GM21423 (cell line): ENCODE measurements around the gene ATAD3A.
"Not testable (repeated sequence)": the region's sequence is repeated elsewhere in the genome, so short reads cannot be mapped to it uniquely, and the experiment has no call there.

ENCODE experiments used
- ATAC-seq: cut with Tn5 transposase; IDR thresholded peaks from one replicate; pipeline ENCODE4 v1.9.1; 2021; ENCODE audit warnings: mild to moderate bottlenecking, moderate library complexity; ENCODE audit not compliant: unreplicated experiment

Gene ATAD3A

GRCh38 chr1:1521331-1521730, 9.4 kb downstream of the ATAD3A start:
- no peak for ATAC-seq

- not testable (repeated sequence) for ATAC-seq
Observed at GRCh38 chr1:1522536-1522935, 10.6 kb downstream of the ATAD3A start.

- ATAC-seq = not testable (repeated sequence)
Observed at GRCh38 chr1:1523226-1523625, 11.3 kb downstream of the ATAD3A start.

GRCh38 chr1:1523651-1524050, 11.7 kb downstream of the ATAD3A start:
- not testable (repeated sequence) for ATAC-seq

- not testable (repeated sequence) for ATAC-seq
Observed at GRCh38 chr1:1524750-1525383, 12.9 kb downstream of the ATAD3A start.

GRCh38 chr1:1526476-1526875, 14.5 kb downstream of the ATAD3A start:
- ATAC-seq = not testable (repeated sequence)

GRCh38 chr1:1527092-1527816, 15.3 kb downstream of the ATAD3A start:
- ATAC-seq = no peak

- ATAC-seq = no peak
Observed at GRCh38 chr1:1528301-1529267, 16.6 kb downstream of the ATAD3A start.

- ATAC-seq = no peak
Observed at GRCh38 chr1:1529321-1529720, 17.4 kb downstream of the ATAD3A start.

- ATAC-seq = no peak
Observed at GRCh38 chr1:1529936-1530335, 18.0 kb downstream of the ATAD3A start.

GRCh38 chr1:1531947-1532346, 20.0 kb downstream of the ATAD3A start:
- no peak for ATAC-seq

GRCh38 chr1:1533176-1533893, 21.4 kb downstream of the ATAD3A start:
- not testable (repeated sequence) for ATAC-seq

GRCh38 chr1:1533894-1534291, 21.9 kb downstream of the ATAD3A start:
- not testable (repeated sequence) for ATAC-seq

- ATAC-seq = no peak
Observed at GRCh38 chr1:1534401-1535154, 22.6 kb downstream of the ATAD3A start.

- ATAC-seq = no peak
Observed at GRCh38 chr1:1535201-1536018, 23.4 kb downstream of the ATAD3A start.

GRCh38 chr1:1536019-1536937, 24.3 kb downstream of the ATAD3A start:
- no peak for ATAC-seq

GRCh38 chr1:1536938-1537546, 25.1 kb downstream of the ATAD3A start:
- no peak for ATAC-seq
